Myocyte (in vitro differentiated cells): ENCODE results near the gene UBE2D2. TPM values are rescaled to one million over a fixed set of nuclear protein-coding genes. Genes with fewer than 3 reads are reported as not detected.

ENCODE experiments used
- DNase-seq: peaks from one replicate; pipeline ENCODE4 v3.0.0-alpha.2; 2012; ENCODE audit warnings: low read depth
- total RNA-seq: library from RNA; depleted of rRNA; stranded (reverse); fragments of >200 nt; gene quantifications from 2 replicates; pipeline ENCODE4 v1.2.3, GENCODE V29; 2014

Gene UBE2D2
- total RNA-seq, 1 donor from 2014 or later, result 130 TPM

DNA sequence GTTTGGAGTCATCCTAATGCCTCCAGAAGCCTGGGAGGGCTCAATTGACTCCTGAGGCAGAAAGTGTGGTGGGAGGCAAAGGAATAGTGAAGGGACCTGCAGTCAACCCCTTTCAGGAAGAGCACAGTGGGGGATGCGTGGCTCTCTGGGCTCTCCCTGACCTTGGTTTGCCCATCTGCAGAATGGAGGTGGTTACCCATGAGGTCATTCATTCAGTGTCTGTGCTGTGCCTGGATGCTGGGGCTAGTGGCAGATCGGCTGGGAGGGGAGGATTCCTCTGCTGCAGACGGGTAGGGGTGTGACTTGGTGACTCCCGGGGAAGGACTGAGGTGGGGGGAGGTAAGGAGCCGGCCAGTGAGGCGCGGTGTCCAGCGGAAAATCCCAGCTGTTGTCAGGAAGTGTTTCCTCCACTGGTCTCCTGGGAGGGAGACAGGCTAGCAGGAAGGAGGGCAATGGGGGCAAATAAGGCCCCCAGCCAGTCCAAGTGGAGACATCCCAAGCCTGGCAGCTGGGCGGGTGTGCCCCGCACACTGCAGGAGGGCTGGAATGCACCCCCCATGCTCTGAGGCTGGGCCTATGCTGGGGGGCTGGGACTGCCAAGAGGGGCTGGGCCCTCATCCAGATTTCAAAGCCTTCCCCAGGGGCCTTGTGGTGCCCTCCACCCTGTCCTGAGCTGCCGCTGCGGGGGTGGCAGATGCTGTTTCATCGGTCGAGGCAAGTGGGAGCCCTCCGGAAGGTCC is 98.0 kb downstream of the UBE2D2 start:
- peak; percentile 96 for DNase-seq

DNA sequence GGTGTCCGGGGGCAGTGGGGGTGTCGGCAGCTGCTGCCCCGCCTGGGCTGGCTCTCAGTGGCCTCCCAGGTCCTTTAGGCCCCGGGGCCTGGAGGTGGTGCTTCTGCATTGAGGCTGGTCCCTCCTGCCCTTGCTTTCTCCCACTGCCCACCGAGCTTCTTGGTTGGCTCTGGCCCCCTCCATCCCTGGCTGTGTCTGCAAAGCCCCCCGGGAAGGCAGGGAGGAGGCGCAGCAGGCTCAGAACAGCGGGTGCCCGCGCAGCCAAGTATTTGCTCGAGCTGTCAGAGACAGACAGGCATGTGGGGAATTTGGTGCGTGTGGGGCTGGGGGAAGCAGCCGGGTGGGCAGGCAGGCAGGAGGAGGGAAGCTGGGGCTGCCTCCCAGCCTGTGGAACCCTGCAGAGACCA is 98.6 kb downstream of the UBE2D2 start:
- DNase-seq, result no peak

DNA sequence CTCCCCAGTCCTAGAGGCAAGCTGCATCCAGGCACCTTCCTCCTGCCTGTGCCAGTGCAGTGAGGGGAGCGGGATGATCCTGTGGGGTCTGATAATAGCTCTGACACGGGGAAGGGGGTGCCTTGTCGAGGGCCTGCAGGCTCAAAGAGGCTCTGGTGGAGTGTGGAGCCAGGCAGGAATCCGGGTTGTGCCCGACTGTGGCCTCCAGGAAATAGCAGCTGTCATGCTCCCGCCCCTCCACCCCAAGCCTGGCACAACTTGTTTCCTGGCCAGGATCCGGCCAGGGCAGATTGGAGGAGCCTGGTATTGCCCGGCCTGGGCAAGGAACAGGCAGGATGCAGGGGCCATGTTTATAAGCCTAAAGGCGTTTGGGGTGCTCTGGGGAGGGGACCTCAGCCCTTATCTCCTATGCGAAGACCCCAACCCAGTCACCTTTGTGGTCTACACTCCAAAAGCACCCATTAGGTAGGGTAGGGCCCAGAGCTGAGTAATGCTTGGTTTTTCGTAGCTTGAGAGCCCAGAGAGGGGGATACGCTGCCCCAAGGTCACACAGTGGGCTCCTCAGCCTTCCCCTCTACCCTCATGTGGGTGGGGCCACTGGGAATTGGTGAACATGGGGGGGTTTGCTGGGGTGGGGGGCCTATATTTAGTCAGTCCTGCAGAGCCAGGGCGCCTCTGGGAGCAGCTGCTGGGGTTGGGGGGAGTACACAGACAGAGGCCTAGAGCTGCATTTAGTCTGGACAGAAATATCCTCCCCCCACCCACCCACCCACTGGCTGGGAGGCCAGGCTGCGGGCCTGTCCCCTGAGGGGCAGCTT is 99.2 kb downstream of the UBE2D2 start:
- DNase-seq, result peak; percentile 97

DNA sequence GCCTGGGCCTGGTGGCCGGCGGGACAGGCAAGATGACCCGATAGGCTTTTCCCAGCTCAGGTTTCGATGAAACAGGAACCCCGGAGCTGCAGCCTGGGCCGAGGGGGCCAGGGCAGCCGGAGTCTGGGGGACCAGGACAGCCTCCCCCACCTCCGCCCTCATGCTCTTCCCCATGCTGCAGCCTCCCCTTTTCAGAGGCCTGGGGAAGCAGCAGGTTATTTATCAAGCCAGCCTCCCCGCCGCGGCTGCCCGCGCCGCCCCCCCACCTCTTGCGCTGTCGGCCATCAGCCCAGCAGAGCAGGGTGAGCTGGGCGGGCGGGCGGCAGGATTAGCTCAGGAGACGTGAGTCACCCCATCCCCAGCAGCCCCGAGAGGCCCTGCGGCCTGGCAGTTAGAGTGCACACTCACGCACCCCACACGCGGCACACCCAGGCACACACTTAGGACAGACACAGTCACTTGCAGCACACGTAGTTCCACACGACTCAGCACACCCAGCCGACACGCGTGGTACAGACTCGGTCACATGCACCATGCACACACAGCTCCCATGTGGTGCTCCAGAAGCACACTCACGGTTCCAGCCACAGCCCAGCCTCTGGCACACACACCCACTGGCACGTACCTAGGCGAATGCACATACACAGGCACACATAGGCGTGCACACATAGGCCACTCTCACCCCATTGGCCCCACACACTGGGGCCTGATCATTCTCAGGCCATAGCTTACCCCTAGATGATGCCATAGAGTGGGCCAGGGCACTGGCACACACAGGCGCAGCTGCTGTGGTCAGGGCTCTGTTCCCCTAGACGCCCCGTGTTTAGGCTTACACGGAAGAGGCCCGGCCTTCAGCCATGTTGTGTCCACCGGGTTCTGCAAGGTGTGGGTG is 100.0 kb downstream of the UBE2D2 start:
- peak; percentile 91 for DNase-seq

DNA sequence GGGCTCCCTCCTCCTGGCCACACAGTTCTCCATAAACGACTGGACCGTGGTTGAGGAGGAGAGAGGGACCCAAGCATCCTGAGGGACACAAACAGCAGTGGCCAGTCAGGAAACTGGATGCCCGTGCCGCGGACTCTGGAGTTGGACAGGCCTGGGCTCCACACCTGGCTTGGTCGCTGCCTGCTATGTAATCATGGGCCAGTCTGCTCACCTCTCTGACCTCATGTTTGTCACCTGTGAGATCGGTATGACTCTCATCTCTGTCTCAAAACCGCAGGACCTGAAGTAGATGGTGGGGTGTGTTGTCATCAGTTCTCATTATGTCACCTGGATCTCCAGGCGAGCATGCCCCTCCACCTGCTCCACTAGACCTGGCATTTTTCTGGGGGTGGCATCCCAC is 101.5 kb downstream of the UBE2D2 start:
- no peak for DNase-seq

DNA sequence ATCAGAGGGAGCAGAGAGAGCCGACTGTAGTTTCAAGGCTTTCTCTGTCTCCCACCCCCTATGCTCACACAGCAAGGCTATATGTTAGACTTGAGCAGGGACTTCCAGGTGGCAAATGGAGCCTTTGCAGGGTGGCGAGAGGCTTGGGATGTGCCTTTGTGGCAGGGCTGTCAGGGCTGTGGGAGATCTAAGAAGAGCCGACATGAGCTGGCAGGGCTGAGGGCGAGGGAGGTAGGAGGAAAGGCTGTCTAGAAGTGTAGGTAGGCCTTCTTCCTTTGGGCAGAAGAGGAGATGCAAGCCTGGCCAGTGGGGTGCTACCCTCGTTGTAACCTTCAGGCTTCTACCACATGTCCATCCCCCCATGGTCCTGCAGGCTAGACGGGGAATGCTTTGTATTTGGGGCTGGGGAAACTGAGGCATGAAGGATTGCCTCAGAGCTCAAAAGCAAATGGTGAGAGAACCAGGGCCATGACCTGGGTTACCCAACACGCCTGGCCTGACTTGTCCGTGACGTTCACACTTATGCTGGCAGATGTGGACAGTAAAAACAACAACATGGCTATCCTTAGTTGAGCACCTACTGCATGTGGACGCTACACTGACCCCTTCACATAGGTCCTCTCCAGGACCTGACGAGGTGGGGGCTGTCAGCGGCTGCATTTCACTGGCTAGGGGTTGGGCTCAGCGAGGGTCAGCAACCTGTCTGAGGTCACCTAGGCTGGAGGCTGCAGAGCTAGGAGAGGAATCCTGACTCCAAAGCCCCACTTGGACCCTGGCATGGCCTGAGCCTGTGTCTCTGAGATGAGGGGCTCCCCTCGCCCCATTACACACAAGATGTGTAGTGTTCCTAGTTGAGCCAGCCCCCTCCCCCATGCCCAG is 102.3 kb downstream of the UBE2D2 start:
- DNase-seq, result no peak

DNA sequence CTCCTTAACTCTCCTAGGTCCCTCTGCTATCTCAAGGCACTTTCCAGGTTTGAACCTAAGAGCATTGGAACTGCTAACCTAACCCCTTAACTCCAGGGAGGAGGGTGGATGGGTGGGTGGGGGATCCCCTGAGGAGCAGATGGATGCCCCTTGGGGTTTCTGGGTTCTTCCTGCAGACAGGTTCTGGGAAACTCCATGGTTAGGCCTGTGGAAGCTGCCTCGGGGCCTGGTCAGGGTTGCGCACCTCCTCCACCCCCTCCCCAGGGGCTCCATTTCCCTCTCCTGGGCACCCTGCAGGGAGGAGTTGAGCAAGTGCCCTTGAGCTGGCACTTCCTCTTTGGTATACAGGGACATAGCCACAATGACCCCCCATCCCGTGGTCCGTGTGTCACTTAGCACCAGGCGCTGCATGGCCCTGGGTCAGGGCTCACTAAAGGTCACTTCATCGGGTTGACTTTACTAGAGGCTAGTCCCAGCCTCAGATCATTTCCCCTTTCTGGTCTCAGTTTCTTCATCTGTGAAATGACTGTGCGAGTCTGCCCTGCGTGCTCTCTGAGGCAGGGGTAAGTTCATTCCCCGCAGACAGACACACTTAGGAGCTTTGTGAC is 103.1 kb downstream of the UBE2D2 start:
- no peak for DNase-seq

DNA sequence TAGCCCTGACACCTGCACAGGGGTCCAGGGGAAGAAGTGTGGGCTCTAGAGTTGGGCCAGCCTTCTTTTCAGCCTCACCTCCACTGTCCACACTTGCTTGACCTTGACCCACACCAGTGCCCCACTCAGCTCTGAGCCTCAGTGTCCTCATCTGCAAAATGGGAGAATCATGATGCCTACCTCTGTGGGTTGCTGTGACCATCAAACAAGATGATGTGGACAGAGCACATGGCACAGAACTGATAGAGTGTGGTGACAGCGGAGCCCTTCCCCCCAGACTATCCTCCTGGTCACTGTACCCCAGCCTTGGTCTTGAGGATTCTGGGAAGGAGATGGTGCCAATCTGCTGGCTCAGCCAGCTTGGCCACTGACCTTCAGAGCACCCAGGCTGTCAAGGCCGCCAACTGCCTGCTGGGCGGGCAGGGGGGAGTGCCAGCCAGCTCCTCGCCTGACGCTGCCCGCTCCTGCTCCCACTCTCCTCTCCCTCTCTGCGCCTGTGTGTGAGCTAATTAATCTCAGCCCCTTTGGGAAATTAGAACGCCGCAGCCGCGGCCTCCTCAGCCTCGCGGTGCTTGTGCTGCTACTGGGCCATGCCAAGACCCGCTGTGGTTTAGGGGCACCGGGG is 103.7 kb downstream of the UBE2D2 start:
- DNase-seq, result no peak

DNA sequence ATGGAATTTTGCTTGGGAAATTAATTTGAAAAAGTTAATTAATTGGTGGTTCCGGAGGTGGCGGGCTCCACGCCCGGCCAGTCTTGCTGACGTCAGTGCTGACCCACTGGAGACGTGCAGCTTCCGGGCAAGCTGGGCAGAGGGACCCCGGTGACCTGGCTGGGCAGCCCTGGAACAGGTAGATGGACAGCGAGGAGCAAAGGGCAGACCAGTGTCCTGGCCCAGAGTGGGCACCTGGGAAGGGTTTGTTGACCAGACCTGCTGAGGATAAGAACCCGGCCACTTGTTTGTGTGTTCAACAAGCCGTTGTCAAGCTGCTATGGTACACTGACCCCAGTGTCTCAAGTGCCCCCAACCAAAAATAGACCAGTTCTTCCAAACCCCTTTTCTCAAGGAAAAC is 104.5 kb downstream of the UBE2D2 start:
- DNase-seq, result no peak

DNA sequence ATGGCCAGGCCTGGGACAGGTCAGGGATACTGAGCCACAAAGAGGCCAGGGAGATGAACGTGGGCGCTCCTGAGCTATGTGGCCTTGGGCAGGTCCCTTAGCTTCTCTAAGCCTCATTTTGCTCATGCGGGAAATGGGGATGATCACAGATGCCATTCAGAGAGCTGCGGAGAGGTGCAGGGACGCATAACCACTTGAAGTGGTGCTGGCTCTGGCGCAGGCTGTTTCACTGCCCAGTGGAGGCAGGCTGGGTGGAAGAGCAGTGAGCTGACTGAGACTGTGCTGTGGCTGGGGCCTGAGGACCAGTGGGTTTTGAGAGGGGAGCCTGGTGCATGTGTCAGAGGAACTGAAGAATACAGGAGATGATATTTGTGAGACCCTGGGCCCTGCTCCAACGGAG is 105.4 kb downstream of the UBE2D2 start:
- DNase-seq, result no peak

DNA sequence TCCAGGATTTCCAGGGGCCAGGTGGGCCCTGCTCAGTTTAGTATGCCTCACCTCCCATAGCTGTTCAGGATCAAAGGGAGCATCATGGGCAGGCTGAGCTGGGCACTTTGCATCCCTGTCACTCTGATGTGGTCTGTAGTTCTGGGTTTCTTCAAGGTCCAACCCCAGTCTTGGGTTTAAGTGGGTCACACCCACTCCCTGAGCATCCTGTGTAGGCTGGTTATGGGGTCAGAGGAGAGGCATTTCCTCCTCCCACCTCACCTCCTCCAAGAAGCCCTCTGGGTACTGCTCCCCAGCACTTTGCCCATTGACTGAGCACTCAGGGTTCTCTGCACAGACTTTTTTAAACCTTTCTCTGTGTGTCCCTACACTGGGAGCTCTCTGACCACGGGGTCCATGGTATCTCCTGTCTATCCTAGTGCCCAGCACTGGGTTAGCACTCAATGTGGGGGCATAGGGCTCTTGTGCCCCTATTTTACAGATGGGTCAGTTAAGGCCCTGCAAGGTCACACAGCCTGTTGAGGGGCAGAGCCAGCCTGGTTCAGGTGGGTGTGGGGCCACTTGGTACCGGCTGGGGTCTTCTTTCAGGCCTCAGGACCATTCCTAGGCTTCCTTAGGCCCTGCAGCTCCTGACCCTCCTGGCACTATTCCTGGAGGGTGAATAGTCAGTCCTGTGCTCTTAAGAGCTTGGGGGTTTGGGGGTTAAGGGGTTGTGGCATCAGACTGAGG is 106.0 kb downstream of the UBE2D2 start:
- no peak for DNase-seq

DNA sequence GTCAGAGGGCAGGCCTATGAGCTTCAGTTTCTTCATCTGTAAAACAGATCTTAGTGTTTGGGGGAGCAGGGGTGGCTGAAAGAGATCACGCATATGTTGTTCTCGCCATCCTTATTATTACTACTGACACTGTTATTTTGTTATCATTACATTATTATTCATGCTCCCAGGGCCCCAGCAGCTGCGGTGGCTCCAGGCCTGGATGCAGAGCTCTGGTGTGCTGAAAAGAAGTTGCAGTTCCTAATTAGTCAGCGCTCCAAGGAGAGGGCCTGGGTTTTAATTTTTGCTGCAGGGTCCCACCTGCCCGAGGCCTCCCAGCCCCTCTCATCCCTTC is 106.6 kb downstream of the UBE2D2 start:
- DNase-seq, result peak; percentile 59

DNA sequence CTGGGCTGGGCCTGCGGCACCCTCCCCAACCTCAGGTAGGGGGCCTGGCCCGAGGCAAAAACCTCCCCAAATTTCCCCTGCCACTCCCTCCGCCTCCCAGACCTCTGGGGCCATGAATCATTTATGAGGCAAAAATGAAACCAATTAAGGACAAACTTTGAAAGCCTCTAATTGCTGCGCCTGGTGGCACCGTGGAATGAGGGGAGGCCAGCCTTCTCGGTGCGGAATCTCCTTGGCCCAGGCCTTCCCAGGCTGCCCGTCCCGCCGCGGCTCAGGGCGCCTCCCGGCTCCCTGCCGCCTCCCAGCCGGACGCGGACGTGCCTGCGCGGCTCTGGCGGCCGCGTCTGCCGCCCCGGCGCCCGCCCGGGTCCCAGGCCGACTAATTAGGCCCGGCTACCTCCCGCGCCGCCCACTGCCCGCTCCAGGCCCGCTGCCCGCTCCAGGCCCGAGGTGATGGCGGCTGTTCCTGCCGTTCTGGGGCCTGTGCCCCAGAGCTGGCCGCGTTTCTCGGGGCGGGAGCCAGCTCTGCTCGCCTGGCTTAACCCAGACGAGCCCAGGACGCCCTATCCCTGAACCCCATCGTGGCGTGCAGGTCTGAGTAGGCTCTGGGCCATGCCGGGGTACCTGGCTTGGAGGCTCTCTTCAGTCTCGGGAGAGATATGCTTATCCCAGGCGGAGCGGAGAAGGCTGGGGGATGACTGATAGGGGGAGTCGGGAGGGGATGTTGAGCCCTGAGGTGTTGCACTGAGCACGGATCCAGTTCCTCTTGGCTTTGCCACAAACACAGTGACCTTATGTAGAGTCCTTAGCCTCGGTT is 107.1 kb downstream of the UBE2D2 start:
- peak; percentile 56 for DNase-seq

DNA sequence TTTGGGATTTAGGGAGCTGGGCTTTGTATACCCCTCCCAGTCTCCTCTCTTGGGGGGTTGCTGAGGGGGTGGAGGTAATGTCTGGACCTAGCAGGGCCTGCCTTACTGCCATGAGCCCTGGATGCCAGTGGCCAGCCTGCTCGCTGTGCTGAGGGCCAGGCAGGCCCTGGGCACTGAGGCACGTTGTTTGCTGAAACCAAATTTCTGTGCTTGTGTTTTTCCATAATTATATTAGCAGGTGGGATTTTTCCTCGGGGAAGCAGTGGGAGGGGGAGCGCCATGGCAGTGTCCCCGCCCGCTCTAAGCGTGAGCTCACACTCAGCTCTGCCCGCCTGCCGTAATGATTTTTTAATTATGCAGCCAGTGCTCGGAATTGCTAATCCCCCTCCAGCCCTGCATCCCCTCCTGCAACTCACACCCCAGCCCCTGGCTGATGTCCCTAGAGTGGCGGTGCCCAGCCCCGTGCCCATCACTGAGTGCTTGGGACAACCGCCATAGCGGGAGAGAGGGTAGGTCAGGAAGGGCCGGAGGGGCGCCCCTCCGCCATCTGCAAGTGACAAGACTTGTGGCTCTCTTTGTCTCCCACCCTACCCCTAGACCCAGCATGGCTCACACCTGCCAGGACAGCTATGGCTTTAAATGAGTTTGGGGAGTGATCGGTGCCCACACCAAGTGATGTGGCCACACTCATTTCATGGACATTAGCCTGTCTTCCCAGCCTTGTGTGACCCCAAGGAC is 108.0 kb downstream of the UBE2D2 start:
- no peak for DNase-seq

DNA sequence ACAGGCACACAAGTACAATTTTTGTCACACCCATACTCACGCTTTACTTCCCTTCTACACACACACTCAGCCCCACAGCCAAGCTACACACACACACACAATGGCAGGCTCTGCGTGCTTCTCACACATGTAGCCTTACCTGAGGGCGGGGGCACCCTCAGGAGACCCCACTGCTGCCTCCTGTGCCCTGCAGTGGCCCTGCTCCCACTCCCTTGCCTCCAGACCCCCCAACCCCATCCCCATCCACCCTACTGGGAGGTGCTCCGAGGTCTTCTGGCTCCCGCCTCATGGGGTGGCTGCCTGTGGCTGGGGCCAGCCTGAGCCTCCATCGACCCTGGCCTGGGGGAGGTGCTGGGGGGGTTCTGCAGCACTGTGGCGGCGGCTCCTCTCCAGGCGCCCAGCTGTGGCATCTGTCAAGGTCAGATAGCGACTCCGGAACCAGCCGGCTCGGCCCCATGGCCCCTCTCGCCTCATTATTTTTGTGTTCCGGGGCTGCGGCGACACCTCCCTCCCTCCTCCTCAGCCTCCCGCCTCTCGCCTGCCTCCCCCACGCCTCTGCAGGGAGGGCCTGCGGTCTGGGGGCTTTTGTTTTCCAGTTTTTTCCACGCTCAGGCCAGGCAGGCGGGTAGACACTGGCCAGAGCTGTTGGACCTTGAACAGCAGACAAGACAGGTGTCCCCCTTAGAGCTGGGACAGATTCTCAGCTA is 108.7 kb downstream of the UBE2D2 start:
- DNase-seq, result no peak

DNA sequence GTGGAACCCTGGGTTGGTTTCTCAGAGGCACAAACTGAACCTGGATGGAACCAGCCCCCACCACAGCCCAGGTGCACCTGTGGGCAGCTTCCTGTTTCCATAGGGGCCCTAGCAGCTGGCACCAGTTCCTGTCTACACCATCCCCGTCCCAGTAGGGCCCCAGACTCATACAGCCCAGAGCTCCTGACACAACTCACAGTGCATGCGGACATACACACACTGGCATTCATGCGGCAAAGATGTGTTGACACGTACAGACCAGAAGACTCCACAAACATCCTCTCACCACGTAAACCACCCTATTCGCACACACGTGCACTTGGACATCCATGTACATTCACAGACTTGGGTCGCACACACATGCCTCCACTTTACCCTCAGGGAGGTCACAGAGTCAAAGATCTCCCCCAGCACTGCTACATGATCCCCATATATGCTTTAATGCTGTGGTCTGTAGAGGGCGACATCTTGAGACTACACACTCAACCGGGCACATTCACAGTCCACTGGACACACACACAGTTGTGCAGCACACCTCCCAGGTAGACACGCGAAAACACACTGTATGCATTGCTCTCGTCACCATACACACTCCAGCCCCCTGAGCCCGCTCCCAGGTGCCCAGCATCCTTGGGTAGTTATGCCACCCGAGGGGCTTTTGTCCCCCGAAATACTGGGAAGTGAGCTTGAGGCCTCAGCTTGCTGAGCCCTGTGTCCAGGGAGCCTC is 109.4 kb downstream of the UBE2D2 start:
- no peak for DNase-seq
